Measurements from ENCODE around the gene CLTA.

GRCh38 chr9:36194326-36195000, 3.7 kb downstream of the CLTA start:
- TF ChIP-seq CTCF (IDR thresholded peaks at IDR 0.05) (no peak), EZH2 (IDR thresholded peaks at IDR 0.05; ENCODE audit: borderline replicate concordance, insufficient read depth, low read depth, low read length, poor library complexity, severe bottlenecking) (no peak)

All from B cell (primary cell).